A549 (cell line): ENCODE data around the gene MAPRE3. TPM values are rescaled to one million over a fixed set of nuclear protein-coding genes. Genes with fewer than 3 reads are reported as not detected.

Source experiments
- ATAC-seq, 2 experiments: fragments of 200-7000 bp in 1 of 2; fragments of >200 bp in 1 of 2; cut with Nextera tagmentation in 1 of 2; cut with Tn5 transposase in 1 of 2; 3 replicates each; pipeline versions ENCODE4 v1.8.0 to v1.9.1; 2018 to 2020; ENCODE audit warnings: mild to moderate bottlenecking in 1 of 2, moderate library complexity in 1 of 2
- CTCF ChIA-PET: fragments of 300-600 bp; sonication (Branson Sonifier 250); formaldehyde crosslinking; extraction: SDS; loops from one replicate; lab custom pipeline; 2021; ENCODE audit warnings: antibody characterized with exemption, inconsistent platforms; lab: Yijun Ruan, JAX
- POLR2A ChIA-PET: fragments of 350-600 bp; formaldehyde crosslinking; extraction: SDS; loops from one replicate; lab custom pipeline; 2021; ENCODE audit warnings: antibody characterized with exemption, inconsistent platforms; lab: Yijun Ruan, JAX
- DNase-seq, 2 experiments: peaks; one replicate each; pipeline versions ENCODE4 v3.0.0 to v3.0.0-alpha.2; 2011 to 2016; ENCODE audit warnings: low read depth in 1 of 2, low spot score in 1 of 2
- FAIRE-seq: peaks from 2 replicates; lab custom pipeline; 2011; peaks lifted over from hg19 to GRCh38; lab: Jason Lieb, UNC
- H3K27ac ChIP-seq, 2 experiments: fragments of >200 bp; sonication (Bioruptor Twin); formaldehyde crosslinking; 3 replicates each; pipeline ENCODE4 v1.5.1; 2016 to 2017
- H3K4me1 ChIP-seq: fragments of >200 bp; sonication (Bioruptor Twin); formaldehyde crosslinking; 3 replicates; pipeline ENCODE4 v1.6.1; 2016
- H3K4me2 ChIP-seq: fragments of >200 bp; sonication (Bioruptor Twin); formaldehyde crosslinking; 3 replicates; pipeline ENCODE4 v1.6.1; 2016
- H3K4me3 ChIP-seq: fragments of >200 bp; sonication (Bioruptor Twin); formaldehyde crosslinking; 3 replicates; pipeline ENCODE4 v1.5.1; 2016
- H3K9me3 ChIP-seq: fragments of >200 bp; sonication (Bioruptor Twin); formaldehyde crosslinking; 3 replicates; pipeline ENCODE4 v1.6.1; 2016
- ATOH8 ChIP-seq: fragments of 250-450 bp; sonication (Bioruptor Pico); IDR thresholded peaks from 2 replicates; pipeline ENCODE4 v1.5.0; 2020; ENCODE audit warnings: low read depth, mild to moderate bottlenecking, moderate library complexity
- BHLHE40 ChIP-seq: IDR thresholded peaks from 2 replicates; pipeline ENCODE4 v1.6.1; 2012; ENCODE audit warnings: low read depth, low read length, inconsistent platforms
- CBX8 ChIP-seq: fragments of 200-600 bp; sonication (generic); IDR thresholded peaks from 2 replicates; pipeline ENCODE4 v1.6.1; 2016
- EHMT2 ChIP-seq: fragments of 200-600 bp; sonication (generic); IDR thresholded peaks from 2 replicates; pipeline ENCODE4 v1.6.1; 2016; ENCODE audit warnings: antibody characterized with exemption, low read depth, mild to moderate bottlenecking, moderate library complexity
- ELK1 ChIP-seq: fragments of 150-350 bp; IDR thresholded peaks from 2 replicates; pipeline ENCODE4 v1.6.1; 2014; ENCODE audit warnings: low read depth, mild to moderate bottlenecking, low read length
- ESRRA ChIP-seq: fragments of 150-350 bp; IDR thresholded peaks from 2 replicates; pipeline ENCODE4 v1.6.1; 2014; ENCODE audit warnings: mild to moderate bottlenecking, low read length, borderline replicate concordance
- FOSL2 ChIP-seq, 2 experiments: fragments of 450-650 bp in 1 of 2; fragments of >200 bp in 1 of 2; sonication (Bioruptor Twin) in 1 of 2; formaldehyde crosslinking; IDR thresholded peaks; 2 replicates each; pipeline versions ENCODE4 v1.5.0 to v1.6.1; 2016 to 2020; ENCODE audit warnings: mild to moderate bottlenecking in 1 of 2, moderate library complexity in 1 of 2
- HDAC2 ChIP-seq: fragments of 200-600 bp; sonication (generic); IDR thresholded peaks from 2 replicates; pipeline ENCODE4 v1.6.1; 2016
- HES2 ChIP-seq: fragments of >200 bp; sonication (Bioruptor Twin); formaldehyde crosslinking; IDR thresholded peaks from 2 replicates; pipeline ENCODE4 v1.6.1; 2016
- HMGXB4 ChIP-seq: fragments of 250-450 bp; sonication (Bioruptor Pico); IDR thresholded peaks from 2 replicates; pipeline ENCODE4 v1.5.0; 2021; ENCODE audit warnings: mild to moderate bottlenecking, moderate library complexity, borderline replicate concordance
- HOXB5 ChIP-seq: fragments of 250-450 bp; sonication (Bioruptor Pico); IDR thresholded peaks from 2 replicates; pipeline ENCODE4 v1.5.0; 2020; ENCODE audit warnings: mild to moderate bottlenecking, moderate library complexity
- KDM5A ChIP-seq: fragments of 200-600 bp; sonication (generic); IDR thresholded peaks from 2 replicates; pipeline ENCODE4 v1.6.1; 2016; ENCODE audit warnings: antibody characterized with exemption, mild to moderate bottlenecking
- MAFK ChIP-seq: fragments of 450-650 bp; IDR thresholded peaks from 2 replicates; pipeline ENCODE4 v1.6.1; 2014; ENCODE audit not compliant: partially characterized antibody
- MAX ChIP-seq: IDR thresholded peaks from 2 replicates; pipeline ENCODE4 v1.6.1; 2012
- RAD21 ChIP-seq, 2 experiments: fragments of >200 bp in 1 of 2; sonication (Bioruptor Twin) in 1 of 2; formaldehyde crosslinking in 1 of 2; IDR thresholded peaks in 1 of 2; conservative IDR thresholded peaks in 1 of 2; 2 replicates in 1 of 2; 3 replicates in 1 of 2; pipeline ENCODE4 v1.6.1; 2012 to 2018; ENCODE audit warnings: inconsistent platforms in 1 of 2
- RARB ChIP-seq: fragments of 250-450 bp; sonication (Bioruptor Pico); IDR thresholded peaks from 2 replicates; pipeline ENCODE4 v1.8.0; 2021; ENCODE audit warnings: mild to moderate bottlenecking, moderate library complexity
- REST ChIP-seq: fragments of 200-600 bp; sonication (generic); IDR thresholded peaks from 2 replicates; pipeline ENCODE4 v1.6.1; 2016; ENCODE audit warnings: antibody characterized with exemption, mild to moderate bottlenecking, moderate library complexity
- SREBF2 ChIP-seq: fragments of 450-650 bp; IDR thresholded peaks from 2 replicates; pipeline ENCODE4 v1.6.1; 2014; ENCODE audit warnings: mild to moderate bottlenecking, moderate library complexity
- TFCP2L1 ChIP-seq: fragments of 250-450 bp; sonication (Bioruptor Pico); IDR thresholded peaks from 2 replicates; pipeline ENCODE4 v1.5.0; 2021; ENCODE audit warnings: mild to moderate bottlenecking
- TP53 ChIP-seq: fragments of 250-450 bp; sonication (Bioruptor Pico); IDR thresholded peaks from 2 replicates; pipeline ENCODE4 v1.5.0; 2021; ENCODE audit warnings: mild to moderate bottlenecking, moderate library complexity
- WGBS: methylation state at CpG from one replicate; pipeline ENCODE4 v1.1.6; 2017; ENCODE audit errors: missing lambda C conversion rate; 5-methylcytosine and 5-hydroxymethylcytosine counted together
- polyA plus RNA-seq, 4 experiments: library from polyadenylated mRNA; depleted of rRNA in 3 of 4; stranded (reverse); fragments of >200 nt; fragmentation: RNase III in 1 of 4; extraction: RNeasy Plus Mini Kit Qiagen cat#74134 plus additional on column Dnase treatment in 1 of 4; gene quantifications; 2 replicates in 3 of 4; 3 replicates in 1 of 4; pipeline ENCODE4 v1.2.3, GENCODE V29; 2011 to 2017

The MAPRE3 gene
- polyA plus RNA-seq, 2 of the 4 experiments (the other 2 are of a cell fraction) = 12.1 to 21.5 TPM

GRCh38 chr2:27007416-27008374, 37.3 kb downstream of the MAPRE3 start:
- TF ChIP-seq ELK1 (no peak), CBX8 (no peak), RAD21 (conservative IDR thresholded peaks at IDR 0.05 in 1 of 2, IDR thresholded peaks at IDR 0.05 in 1 of 2) (no peak), HES2 (no peak), HMGXB4 (CRISPR knock-in tag) (no peak), MAFK (no peak), RARB (CRISPR knock-in tag) (no peak), HOXB5 (CRISPR knock-in tag) (no peak), REST (no peak), EHMT2 (no peak), ATOH8 (CRISPR knock-in tag) (no peak), MAX (no peak), SREBF2 (no peak), BHLHE40 (no peak), KDM5A (no peak), HDAC2 (no peak), TP53 (CRISPR knock-in tag) (no peak), FOSL2 (IDR thresholded peaks at IDR 0.05) (no peak), FOSL2 (CRISPR knock-in tag; IDR thresholded peaks at IDR 0.05) (no peak), ESRRA (no peak), TFCP2L1 (CRISPR knock-in tag) (no peak)
- H3K4me2 ChIP-seq = no peak overlapping the region
- ATAC-seq (no peak), FAIRE-seq (no peak), DNase-seq (no peak)
- ChIA-PET POLR2A (no interaction called here), CTCF (interaction anchor here (1.0 to 2.8 kb wide), 7 partner anchors 7 to 162 kb away, joined by 3 to 30 read pairs (median 4); no protein-coding TSS in a partner anchor)
- peaks cover 27% of the 10 kb centered on the region for H3K4me1 ChIP-seq
- H3K27ac ChIP-seq = no peak overlapping the region
- WGBS = 80% methylated on average over 8 of the region's 8 CpGs
- no peaks in the 10 kb centered on the region for H3K9me3 ChIP-seq
- H3K4me3 ChIP-seq = no peak overlapping the region
